HG02623 (cell line): Measurements from ENCODE around the gene DUSP22.
"Not testable (repeated sequence)": the region's sequence is repeated elsewhere in the genome, so short reads cannot be mapped to it uniquely, and the experiment has no call there.

Experiments used
- ATAC-seq: cut with Tn5 transposase; IDR thresholded peaks from one replicate; pipeline ENCODE4 v1.9.1; 2021; ENCODE audit warnings: moderate library complexity; ENCODE audit not compliant: unreplicated experiment

The DUSP22 gene

DNA sequence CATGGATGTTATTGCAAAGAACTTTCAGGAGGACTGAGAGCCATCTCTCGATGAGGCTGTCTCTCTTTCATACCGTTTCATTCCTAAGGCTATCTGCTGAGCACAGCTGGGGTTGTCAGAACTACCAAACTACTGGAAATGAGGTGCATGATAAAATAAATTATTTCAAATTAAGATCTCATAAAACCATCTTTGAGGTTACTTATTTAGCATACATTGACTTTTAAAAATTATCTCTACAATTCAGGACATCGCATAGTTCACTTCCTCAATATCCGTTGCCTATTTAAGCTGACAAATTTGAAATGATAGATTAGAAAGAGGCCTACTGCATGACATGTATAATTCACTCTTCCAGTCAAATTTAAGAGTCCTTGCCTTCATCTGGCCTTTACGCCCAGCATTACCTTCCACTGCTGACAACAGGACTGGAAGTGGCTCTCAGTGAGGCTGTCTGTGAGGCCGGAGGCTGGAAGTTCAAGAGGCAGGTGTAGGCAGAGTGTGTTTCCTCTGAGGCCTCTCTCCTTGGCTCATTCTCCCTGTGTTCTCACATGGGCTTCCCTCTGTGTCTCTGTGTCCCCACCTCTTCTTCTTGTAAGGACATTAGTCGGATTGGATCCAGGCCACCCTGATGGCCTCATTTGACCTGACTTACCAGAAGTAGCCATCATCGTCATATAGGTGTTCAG lies 12.8 kb upstream of the DUSP22 start:
- ATAC-seq: no peak

DNA sequence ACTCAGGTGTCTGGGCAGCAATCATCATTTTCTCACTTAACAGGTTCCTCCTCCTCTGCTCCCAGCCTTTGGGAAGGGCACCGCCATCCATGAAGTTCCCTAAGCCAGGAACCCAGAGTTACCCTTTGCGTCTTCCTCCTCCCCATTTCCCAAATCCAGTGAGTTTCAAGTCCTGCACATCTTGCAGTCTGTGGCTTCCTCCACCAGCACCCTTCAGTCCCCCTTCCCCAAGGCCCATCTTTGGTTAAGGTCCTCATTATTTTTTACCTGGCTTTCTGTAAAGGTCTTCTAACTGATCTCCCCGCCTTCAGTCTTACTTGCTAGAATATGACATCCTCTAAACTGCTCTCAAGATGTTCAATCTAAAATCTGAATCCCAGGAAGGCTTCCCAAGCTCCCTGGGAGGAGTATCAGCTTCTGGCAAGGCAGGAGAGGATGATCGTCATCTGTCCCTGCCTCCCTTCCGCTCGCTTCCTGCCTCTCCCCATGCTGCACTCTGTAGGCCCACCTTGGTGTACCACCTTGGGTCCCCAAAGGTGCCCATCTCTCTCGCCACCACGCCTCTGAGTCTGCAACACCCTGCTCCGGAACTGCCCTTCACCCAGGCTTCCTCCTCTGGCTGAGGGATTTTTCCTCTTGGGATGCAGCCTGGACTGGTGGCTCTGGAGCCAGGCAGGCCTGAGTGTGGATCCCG lies 11.4 kb upstream of the DUSP22 start:
- no peak for ATAC-seq

DNA sequence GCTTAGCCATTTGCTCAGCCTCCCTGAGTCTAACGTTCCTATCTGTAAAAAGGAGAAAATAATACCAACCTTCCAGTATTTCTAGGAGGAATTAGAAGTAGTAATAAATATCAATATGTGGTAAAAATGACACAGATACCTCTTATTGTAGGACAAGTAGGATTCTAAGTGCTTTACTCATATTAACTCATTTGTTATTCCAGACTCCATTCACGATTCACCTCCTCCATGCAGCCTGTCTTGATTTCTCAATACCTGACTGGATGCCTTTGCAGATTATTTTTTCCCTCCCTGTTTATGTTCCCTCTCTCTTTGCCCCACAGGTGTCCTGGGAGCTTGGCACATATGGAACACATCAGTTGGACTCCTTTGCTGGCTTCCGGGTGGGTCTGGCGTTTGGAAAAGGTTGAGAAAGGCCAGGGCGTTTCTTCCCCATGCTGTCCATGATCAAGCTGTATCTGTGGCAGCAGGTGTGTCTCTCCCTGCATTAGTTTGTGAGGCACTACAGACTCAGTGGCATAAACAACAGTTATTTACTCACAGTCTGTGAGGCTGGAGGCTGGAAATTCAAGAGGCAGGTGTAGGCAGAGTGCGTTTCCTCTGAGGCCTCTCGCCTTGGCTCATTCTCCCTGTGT lies 10.7 kb upstream of the DUSP22 start:
- ATAC-seq: no peak

DNA sequence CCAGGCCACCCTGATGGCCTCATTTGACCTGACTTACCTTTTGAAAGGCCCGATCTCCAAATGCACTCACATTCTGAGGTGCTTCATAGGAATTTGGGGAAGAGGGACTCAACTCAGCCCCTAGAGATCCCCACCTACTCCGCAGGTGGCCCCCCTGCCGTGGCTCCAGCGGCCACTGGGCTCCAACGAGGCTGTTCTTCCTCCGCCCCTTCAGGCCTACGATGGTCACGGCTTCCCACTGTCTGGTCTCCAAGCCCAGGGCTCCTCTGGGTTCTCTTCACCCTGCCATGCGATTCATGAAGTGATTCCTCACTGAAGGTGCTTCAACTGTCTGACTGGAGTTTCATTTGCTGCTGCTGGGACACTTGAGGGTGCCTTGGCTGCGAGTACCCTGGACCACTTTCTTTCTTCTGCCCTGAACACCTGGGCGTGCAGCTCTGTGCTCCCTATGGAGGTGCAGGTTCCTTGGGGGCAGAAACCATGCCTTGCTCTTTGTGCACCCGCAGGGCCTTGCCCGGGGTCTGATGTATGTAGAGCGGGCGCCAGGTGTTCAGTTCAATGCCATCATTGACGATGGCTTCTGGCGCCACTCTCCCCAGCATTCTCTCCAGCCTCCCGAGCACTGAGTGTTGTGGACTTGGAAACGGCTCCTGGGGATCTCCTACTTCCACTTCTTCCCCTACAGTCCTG lies 10.0 kb upstream of the DUSP22 start:
- no peak for ATAC-seq

DNA sequence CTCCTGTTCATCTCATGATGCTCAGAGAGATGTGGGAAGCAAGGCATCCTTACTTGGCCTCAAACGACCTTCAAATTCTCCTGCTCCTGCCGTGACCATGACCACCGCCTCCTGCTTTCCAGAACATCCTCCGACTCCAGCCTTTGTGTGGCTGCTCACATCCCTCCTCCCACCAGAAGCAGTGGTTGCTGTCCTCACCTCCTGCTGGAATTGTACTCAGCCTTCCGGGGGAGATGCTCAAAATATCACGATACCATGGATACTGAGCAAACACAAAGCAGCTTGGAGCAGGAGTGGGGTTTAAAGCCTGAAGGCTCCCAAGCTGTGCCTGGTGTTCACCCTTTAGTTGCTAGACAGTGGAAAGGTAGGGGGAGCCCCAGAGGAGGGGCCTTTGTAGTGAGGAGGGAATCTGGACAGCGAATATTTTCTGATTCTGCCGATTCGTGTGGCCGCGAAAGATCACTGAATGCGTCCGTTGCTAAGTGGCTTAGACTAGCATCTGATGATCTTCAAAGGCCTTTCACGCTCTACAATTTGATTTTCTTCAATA lies 9.3 kb upstream of the DUSP22 start:
- no peak for ATAC-seq

DNA sequence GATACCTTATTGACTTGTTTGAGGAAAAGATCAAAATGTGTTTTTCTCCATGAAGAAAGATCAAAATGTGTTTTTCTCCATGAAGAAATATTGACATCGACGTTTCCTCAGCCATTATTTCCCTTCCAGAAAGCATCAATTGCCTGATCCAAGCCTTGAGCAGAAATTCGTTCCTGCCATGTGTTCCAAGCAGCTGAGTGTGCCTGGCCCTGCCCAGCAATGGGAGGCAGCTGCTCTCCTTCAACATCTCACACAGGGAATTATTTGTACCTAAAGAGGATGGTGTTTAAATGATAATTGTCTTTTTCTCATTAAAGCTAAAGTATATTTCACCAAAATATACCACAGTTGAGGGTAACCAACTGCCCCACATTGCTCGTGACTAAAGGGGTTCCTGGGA lies 7.8 kb upstream of the DUSP22 start:
- ATAC-seq: no peak

DNA sequence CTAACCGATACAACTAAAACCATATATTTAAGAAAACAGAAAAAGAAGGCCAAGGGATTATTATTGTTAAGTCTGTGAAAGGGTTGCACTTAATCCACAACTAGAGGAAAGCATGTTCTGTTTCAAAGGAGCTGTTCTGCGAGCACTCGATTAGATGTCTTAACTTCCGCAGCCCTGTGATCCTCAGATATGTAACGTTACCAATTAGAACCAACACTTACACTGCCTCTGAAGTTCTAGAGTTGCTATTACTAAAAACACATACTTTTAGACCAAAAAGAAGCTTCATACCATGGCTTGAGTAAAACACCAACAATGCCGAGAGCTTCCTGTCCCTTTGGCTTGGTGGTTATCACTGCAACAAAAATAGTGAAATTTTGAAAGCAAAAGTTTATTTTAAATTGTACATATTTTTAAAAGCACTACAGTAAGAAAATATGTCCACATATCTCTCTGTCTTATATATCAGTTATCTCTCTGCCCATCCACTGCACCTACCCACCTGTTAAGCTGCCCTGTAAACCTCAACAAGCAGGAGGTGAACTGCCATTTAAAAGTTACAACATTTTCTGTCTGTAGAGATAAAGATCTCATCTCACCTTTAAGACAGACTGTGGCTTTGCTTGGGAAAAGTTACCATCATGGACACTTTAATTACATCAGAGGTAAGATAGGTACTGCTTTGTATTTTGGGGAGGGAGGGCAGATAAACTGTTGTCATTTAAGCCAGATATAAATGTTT lies 7.1 kb upstream of the DUSP22 start:
- ATAC-seq: no peak

DNA sequence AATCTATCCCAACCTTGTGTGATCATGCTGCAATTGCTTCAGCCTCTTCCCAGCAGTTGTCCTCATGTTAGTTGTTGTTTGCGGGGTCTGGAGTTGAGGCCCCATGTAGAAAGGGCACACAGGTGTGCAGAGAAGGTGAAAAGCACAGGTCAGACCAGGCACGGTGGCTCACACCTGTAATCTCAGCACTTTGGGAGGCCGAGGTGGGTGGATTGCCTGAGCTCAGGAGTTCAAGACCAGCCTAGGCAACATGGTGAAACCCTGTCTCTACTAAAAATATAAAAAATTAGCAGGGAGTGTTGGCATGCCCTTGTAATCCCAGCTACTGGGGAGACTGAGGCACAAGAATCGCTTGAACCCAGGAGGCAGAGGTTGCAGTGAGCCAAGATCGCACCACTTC lies 6.4 kb upstream of the DUSP22 start:
- ATAC-seq: not testable (repeated sequence)

DNA sequence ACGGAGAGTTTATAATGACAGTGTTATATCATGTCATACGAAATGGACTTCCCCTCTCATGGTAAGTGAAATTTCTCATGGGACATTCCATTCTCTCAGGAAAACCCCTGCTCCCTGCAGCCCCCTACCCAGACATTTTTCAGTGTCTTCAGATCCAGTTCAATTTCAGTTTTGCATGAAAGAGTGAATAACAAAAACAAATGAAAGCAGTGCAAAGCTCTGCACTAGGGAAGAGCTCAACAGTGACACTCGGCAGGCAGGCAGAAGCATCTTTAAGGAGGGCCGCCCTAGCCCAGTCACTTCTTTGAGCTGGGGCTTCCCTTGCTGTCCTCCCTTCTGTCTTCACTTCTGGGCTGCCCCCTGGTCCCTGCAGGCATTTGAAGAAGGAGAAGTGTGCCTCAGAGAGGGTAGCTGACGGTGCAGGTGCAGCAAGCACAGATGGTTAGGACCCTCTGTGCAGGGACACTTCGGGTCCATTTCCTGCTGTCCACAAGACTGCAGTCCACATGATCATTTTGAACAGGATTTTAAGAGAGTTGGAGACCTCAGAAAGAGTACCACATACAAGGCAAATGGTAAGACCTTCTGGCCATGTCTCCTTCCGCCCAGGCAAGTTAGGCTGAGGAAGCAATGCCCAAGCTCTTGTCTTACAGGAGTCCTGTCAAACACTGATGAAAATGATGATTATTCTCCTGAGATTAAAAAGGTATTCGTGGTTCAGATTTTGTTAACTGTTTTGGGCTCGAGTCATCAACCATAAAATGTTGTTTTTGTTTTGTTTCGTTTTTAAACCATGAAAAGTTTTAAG lies 5.4 kb upstream of the DUSP22 start:
- ATAC-seq: no peak

DNA sequence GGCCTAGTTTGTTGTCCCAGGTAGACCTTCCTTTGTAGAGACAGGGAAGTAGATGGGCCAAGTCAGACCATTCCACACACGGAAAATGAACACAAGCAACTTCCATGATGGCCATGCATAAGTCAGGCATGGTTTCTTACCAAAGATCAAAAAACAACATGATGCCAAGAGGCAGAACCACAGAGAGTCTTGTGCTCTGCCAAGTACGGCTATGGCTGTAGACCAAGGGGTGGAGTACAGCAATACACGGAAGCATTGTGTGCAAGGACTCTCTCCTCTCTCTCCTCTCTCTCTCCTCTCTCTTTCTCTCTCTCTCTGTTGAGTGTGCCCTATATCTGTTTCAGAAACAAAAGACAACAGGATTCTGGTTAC lies 4.8 kb upstream of the DUSP22 start:
- no peak for ATAC-seq

DNA sequence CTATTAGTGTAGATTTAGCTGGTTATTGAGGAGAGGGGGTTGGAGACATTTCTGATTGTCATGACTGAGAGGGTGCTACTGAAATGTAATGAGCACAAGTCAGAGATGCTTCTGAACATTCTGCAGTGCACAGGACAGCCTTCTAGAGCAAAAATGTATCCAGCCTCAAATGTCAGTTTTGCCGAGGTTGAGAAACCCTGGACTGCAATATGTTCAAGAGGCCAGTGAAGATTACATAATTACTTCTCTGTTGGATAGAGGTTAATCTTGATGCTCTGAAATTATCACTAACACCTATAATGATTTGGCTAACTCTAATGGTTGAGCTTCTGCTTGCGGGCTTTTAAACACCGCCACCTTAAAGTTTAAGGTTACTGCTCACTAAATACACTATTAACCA lies 3.4 kb upstream of the DUSP22 start:
- ATAC-seq: no peak

DNA sequence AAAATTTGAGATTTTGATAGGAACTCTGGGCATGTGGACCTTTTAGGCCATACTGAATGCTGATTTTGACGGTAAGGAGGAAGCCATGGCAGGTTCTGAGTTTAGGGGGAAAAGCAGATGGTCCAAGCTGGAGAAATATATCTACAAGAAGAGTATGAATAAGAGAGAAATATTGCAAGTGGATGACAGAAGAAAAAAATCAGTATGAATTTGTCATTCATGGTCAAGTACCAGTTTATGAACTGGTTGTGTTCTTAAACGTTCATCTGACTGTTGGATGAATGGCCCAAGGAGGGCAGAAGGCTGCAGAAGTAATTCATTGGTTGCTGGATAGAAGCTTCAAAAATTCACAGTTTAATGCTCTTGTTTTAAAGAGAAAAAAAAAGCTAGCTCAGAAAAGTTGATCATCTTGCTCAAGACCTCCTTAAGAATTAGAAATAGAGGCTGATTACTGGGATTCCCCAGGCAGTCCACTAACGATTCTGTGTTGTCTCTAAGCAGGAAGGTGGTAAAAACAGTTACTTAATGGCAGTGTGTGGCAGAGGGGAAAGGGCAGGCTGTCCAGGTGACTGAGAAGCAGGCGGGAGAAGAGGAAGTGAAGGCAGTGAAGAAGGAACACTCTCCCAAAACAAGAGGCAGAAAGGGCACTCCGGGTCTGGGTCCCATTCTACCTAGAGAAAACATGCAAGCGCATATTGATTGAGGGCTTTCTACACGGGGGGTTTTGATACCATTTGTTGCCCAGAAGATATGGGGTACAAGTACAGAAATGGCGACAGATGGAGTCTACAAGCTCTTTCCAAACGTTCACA lies 2.0 kb upstream of the DUSP22 start:
- ATAC-seq: no peak

DNA sequence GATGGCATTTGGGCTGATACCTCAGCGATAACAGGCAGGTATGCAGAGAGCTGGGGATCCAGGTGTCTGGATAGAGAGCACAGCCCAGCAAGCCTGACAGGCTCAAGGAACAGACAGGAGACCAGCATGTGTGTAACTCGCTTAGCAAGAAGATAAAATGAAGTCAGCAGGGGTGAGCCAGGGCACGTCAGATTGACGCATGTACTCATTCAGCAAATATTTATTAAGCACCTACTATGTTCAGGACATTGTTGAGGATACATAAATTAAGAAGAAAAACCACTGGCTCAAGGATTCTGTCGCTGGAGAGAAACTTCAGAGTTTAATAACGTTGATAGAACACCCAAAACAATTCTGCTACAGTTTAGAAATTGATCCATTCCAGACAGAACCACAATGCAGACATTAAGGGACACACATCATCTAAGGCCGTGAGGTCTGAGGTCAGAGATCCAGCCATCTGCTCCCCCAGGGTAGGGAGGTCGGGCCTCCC lies 1.0 kb upstream of the DUSP22 start:
- no peak for ATAC-seq

DNA sequence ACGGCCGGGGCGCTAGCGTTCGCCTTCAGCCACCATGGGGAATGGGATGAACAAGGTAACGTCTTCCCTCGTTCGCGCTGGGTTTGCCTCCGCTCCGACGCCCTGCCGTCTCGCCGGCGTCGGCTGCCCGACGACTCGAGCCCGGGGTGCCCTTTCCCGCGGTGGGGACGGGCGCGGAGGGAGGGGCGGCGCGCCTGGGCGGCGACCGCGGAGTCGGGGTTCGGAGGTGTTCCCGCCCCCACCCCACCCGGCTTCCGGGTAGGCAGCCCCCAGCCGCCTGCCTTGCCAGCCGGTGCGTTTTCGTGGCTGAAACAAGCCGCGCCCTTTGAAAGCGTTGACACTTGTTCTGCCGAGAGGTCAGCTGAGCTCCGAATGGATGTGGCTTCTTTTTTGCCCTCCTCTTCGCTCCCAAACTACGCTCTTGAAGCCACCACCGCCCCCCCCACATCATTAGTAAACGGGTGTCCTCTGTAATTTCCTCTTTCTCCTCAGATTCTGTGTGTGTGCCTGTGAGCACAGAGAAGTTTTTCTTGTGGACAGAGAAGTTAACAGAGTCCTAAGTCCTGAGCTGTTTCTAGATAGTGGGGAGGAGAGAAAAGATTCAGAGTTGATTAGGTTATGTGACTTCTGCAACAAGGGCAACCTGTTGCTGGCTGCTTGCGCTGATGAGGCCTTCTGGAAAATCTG lies 362 bp downstream of the DUSP22 start:
- ATAC-seq: peak; percentile 18

DNA sequence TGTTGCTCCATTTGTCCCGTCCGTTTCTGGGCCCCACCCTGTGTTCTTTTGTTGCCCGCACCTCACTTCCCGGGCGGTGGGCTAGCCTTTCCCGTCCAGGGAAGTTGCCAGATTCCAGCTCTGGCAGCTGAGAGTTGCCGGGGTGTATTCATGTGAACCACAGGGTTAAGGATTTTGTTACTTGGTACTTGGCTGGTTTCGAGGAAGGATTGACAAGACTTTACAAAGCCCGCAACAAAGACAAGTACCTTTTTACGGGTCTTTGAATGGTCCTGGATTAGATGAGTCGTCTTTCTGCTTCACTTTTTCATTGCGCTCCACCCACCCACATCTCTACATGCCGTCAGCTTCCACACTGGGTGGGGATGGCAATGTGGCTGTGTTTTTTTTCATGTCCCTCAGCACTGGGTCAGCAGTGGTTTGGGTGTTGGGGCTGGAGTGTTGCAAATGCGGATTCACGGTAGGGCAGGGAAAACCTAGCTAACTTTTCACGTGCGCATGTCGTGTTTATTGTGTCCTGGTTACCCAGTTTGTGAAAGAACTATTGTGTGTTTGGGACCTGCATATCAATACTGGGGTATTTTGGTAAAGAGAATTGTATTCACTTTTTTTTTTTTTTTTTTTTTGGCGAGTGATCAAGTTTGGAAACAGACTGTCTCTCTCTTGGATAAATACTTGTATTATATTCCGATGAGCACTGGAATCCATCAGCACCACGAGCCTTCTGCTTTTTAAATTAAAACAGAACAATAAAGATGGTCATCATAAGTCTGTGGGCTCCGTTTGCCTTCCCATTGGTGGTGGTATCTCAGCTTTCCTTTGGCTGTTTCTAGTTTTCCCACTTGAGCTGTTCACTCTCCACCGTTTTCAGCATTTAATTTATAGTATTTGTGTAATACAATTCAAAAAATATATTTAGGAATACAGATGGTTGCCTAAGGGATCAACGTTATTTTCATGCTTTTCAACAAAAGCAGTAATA lies 1.2 kb downstream of the DUSP22 start:
- no peak for ATAC-seq

DNA sequence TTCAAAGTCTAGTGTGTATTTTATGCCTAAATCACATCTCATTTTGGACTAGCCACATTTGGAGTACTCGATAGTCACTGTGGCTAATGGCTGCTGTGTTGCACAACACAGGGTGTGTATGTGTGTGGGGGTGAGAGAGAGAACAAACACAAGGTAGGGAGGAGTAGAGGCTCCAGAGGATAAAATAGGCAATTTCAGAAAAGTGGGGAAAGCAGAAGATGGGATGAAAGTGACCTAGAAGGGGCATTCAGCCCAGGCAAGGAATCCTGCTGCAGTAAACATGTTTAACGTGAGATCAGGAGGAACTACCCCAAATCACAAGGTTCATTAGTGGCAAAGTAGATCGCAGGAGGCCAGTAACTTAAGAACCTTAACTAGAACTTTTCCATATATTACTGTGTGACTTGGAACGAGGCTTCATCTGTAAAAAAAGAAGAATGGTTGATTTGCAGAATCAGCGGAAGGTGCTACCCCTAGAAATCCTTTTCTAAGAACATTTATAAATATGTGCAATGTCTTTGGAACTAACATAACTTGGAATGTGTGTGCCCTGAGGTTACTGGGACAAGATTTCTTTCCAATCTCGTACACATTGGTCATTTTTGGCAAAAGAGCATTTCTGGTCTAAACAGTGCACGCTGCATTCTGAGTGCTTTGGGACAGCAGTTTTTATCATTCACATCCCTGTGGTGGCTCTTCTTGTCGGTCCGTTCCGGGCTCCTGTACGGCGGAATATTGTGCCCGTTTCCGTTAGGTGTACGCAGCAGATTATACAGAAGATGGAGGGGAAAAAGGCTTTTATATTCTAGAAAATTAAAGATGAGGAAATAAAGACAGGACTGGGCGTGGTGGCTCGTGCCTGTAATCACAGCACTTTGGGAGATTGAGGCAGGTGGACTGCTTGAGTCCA lies 2.6 kb downstream of the DUSP22 start:
- ATAC-seq: no peak
